Thyroid gland (tissue), 4 donors: Measurements from ENCODE around the gene PTPRT.

Experiments
- POLR2A ChIP-seq, 2 donors: fragments of 450-650 bp; IDR thresholded peaks; one replicate each; pipeline ENCODE4 v1.6.1; 2017; ENCODE audit warnings: antibody characterized with exemption in 2 of 2, mild to moderate bottlenecking in 2 of 2, moderate library complexity in 1 of 2
- TF ChIP-seq, protein P1 (sequence below), 6 experiments: fragments of 200-600 bp in 3 of 6; fragments of 450-650 bp in 3 of 6; sonication (generic) in 3 of 6; IDR thresholded peaks; one replicate each; pipeline ENCODE4 v1.5.1; 2016 to 2019; ENCODE audit warnings: antibody characterized with exemption in 6 of 6, mild to moderate bottlenecking in 2 of 6, inconsistent platforms in 1 of 6, moderate library complexity in 1 of 6

- TF ChIP-seq, protein P1, sequence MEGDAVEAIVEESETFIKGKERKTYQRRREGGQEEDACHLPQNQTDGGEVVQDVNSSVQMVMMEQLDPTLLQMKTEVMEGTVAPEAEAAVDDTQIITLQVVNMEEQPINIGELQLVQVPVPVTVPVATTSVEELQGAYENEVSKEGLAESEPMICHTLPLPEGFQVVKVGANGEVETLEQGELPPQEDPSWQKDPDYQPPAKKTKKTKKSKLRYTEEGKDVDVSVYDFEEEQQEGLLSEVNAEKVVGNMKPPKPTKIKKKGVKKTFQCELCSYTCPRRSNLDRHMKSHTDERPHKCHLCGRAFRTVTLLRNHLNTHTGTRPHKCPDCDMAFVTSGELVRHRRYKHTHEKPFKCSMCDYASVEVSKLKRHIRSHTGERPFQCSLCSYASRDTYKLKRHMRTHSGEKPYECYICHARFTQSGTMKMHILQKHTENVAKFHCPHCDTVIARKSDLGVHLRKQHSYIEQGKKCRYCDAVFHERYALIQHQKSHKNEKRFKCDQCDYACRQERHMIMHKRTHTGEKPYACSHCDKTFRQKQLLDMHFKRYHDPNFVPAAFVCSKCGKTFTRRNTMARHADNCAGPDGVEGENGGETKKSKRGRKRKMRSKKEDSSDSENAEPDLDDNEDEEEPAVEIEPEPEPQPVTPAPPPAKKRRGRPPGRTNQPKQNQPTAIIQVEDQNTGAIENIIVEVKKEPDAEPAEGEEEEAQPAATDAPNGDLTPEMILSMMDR (IDR thresholded peaks at IDR 0.05) = no peak
- TF ChIP-seq POLR2A (IDR thresholded peaks at IDR 0.05) = no peak
These were observed 787.3 kb downstream of the PTPRT start for GRCh38 chr20:42402455-42402854.
